ENCODE data around the gene ZNF726. TPM values are rescaled to one million over a fixed set of nuclear protein-coding genes. Genes with fewer than 3 reads are reported as not detected.
"Not testable (repeated sequence)": the region's sequence is repeated elsewhere in the genome, so short reads cannot be mapped to it uniquely, and the experiment has no call there.

Gene ZNF726
- total RNA-seq, 1 donor from 2014 or later: 2.2 TPM

DNA sequence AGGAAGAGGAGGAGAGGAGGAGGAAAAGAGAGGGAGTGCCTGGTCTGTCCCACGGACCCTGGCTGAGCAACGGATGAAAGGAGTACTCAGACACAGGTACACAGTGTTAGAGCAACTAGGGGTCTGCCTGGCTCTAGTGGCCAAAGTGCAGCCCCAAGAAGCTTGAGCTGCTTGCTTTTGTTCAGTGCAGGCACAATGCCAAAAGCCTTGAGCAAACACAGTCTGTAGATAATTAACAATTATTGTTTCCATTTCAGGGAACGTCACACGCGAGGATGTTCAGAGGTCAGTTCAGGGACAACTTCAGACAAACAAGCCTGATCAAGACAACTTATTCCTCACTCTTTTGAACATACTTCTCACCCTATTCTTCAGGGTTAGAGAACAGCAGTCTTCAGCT, 32.2 kb upstream of the ZNF726 start:
- peaks cover 49% of the 10 kb centered on the region for H3K9me3 Mint-ChIP-seq (ENCODE audit: unreplicated experiment)
- DNase-seq (ENCODE audit: extremely low spot score, unreplicated experiment): no peak
- H3K36me3 Mint-ChIP-seq (ENCODE audit: unreplicated experiment): no peaks in the 10 kb centered on the region
- TF ChIP-seq, protein P1, sequence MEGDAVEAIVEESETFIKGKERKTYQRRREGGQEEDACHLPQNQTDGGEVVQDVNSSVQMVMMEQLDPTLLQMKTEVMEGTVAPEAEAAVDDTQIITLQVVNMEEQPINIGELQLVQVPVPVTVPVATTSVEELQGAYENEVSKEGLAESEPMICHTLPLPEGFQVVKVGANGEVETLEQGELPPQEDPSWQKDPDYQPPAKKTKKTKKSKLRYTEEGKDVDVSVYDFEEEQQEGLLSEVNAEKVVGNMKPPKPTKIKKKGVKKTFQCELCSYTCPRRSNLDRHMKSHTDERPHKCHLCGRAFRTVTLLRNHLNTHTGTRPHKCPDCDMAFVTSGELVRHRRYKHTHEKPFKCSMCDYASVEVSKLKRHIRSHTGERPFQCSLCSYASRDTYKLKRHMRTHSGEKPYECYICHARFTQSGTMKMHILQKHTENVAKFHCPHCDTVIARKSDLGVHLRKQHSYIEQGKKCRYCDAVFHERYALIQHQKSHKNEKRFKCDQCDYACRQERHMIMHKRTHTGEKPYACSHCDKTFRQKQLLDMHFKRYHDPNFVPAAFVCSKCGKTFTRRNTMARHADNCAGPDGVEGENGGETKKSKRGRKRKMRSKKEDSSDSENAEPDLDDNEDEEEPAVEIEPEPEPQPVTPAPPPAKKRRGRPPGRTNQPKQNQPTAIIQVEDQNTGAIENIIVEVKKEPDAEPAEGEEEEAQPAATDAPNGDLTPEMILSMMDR (IDR thresholded peaks at IDR 0.05): no peak
- no peak overlapping the region for H3K27ac Mint-ChIP-seq (ENCODE audit: unreplicated experiment)
- no peaks in the 10 kb centered on the region for H3K27me3 Mint-ChIP-seq (ENCODE audit: unreplicated experiment)
- H3K4me3 Mint-ChIP-seq (ENCODE audit: unreplicated experiment): no peak overlapping the region
- H3K4me1 Mint-ChIP-seq (ENCODE audit: unreplicated experiment): no peaks in the 10 kb centered on the region

GRCh38 chr19:23884363-23884762, 30.3 kb upstream of the ZNF726 start:
- H3K27me3 Mint-ChIP-seq (ENCODE audit: unreplicated experiment): no peaks in the 10 kb centered on the region
- peaks cover 43% of the 10 kb centered on the region for H3K9me3 Mint-ChIP-seq (ENCODE audit: unreplicated experiment)

GRCh38 chr19:23887642-23888041, 27.0 kb upstream of the ZNF726 start:
- Mint-ChIP-seq H3K4me1 (ENCODE audit: unreplicated experiment) (no peaks in the 10 kb centered on the region), H3K9me3 (ENCODE audit: unreplicated experiment) (peaks cover 38% of the 10 kb centered on the region), H3K27ac (ENCODE audit: unreplicated experiment) (no peak overlapping the region), H3K36me3 (ENCODE audit: unreplicated experiment) (no peaks in the 10 kb centered on the region), H3K27me3 (ENCODE audit: unreplicated experiment) (no peaks in the 10 kb centered on the region), H3K4me3 (ENCODE audit: unreplicated experiment) (no peak overlapping the region)
- TF ChIP-seq, protein P1 (IDR thresholded peaks at IDR 0.05): no peak
- no peak for DNase-seq (ENCODE audit: extremely low spot score, unreplicated experiment)

More at GRCh38 chr19:23884363-23884762, 30.3 kb upstream of the ZNF726 start:
- no peak overlapping the region for H3K4me3 Mint-ChIP-seq (ENCODE audit: unreplicated experiment)
- TF ChIP-seq, protein P1 (IDR thresholded peaks at IDR 0.05): no peak
- H3K4me1 Mint-ChIP-seq (ENCODE audit: unreplicated experiment): no peaks in the 10 kb centered on the region
- no peaks in the 10 kb centered on the region for H3K36me3 Mint-ChIP-seq (ENCODE audit: unreplicated experiment)
- DNase-seq (ENCODE audit: extremely low spot score, unreplicated experiment): no peak
- H3K27ac Mint-ChIP-seq (ENCODE audit: unreplicated experiment): no peak overlapping the region

DNA sequence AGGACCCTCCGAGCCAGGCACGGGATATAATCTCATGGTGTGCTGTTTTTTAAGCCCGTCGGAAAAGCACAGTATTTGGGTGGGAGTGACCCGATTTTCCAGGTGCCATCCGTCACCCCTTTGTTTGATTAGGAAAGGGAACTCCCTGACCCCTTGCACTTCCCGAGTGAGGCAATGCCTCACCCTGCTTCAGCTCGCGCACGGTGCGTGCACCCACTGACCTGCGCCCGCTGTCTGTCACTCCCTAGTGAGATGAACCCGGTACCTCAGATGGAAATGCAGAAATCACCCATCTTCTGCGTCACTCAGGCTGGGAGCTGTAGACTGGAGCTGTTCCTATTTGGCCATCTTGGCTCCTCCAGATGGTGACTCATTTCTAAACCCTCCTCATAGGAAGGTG, 18.6 kb upstream of the ZNF726 start:
- not testable (repeated sequence) for H3K4me3 Mint-ChIP-seq (ENCODE audit: unreplicated experiment); H3K27me3 Mint-ChIP-seq (ENCODE audit: unreplicated experiment); H3K27ac Mint-ChIP-seq (ENCODE audit: unreplicated experiment); DNase-seq (ENCODE audit: extremely low spot score, unreplicated experiment); H3K4me1 Mint-ChIP-seq (ENCODE audit: unreplicated experiment); H3K36me3 Mint-ChIP-seq (ENCODE audit: unreplicated experiment)
- peaks cover 37% of the 10 kb centered on the region for H3K9me3 Mint-ChIP-seq (ENCODE audit: unreplicated experiment)

GRCh38 chr19:23896912-23897311, 17.8 kb upstream of the ZNF726 start:
- TF ChIP-seq, protein P1 (IDR thresholded peaks at IDR 0.05): no peak
- no peaks in the 10 kb centered on the region for H3K36me3 Mint-ChIP-seq (ENCODE audit: unreplicated experiment)
- no peaks in the 10 kb centered on the region for H3K27me3 Mint-ChIP-seq (ENCODE audit: unreplicated experiment)
- H3K9me3 Mint-ChIP-seq (ENCODE audit: unreplicated experiment): peaks cover 39% of the 10 kb centered on the region
- DNase-seq (ENCODE audit: extremely low spot score, unreplicated experiment): no peak
- no peak overlapping the region for H3K4me3 Mint-ChIP-seq (ENCODE audit: unreplicated experiment)
- H3K4me1 Mint-ChIP-seq (ENCODE audit: unreplicated experiment): no peaks in the 10 kb centered on the region
- H3K27ac Mint-ChIP-seq (ENCODE audit: unreplicated experiment): no peak overlapping the region

GRCh38 chr19:23901360-23901759, 13.3 kb upstream of the ZNF726 start:
- TF ChIP-seq, protein P1 (IDR thresholded peaks at IDR 0.05): no peak
- H3K36me3 Mint-ChIP-seq (ENCODE audit: unreplicated experiment): no peaks in the 10 kb centered on the region
- DNase-seq (ENCODE audit: extremely low spot score, unreplicated experiment): no peak
- H3K9me3 Mint-ChIP-seq (ENCODE audit: unreplicated experiment): peaks cover 64% of the 10 kb centered on the region
- H3K4me3 Mint-ChIP-seq (ENCODE audit: unreplicated experiment): no peak overlapping the region
- H3K27me3 Mint-ChIP-seq (ENCODE audit: unreplicated experiment): no peaks in the 10 kb centered on the region
- H3K27ac Mint-ChIP-seq (ENCODE audit: unreplicated experiment): no peak overlapping the region
- no peaks in the 10 kb centered on the region for H3K4me1 Mint-ChIP-seq (ENCODE audit: unreplicated experiment)

Measured in osteocyte (in vitro differentiated cells).